ENCODE results near the gene RNF144B. TPM values are rescaled to one million over a fixed set of nuclear protein-coding genes. Genes with fewer than 3 reads are reported as not detected.

RNF144B gene
- total and polyA plus RNA-seq, 10 donors = 6.5 to 82.5 (median 45.3) TPM

- Histone ChIP-seq H3K27ac (peak overlapping the region in 2 of 8 donors; percentile 1 to 56), H3K27me3 (replicated peaks in 1 of 7) (no peaks in the 10 kb centered on the region), H3K4me3 (no peak overlapping the region), H3K36me3 (no peaks in the 10 kb centered on the region), H3K4me1 (peaks cover 0 to 26% (median 14%) of the 10 kb centered on the region in 6 donors), H3K9me3 (no peaks in the 10 kb centered on the region)
- DNase-seq = no peak
- WGBS, 5 donors = 46 to 56% (median 48%) methylated on average over 2 of the region's 2 CpGs
- TF ChIP-seq CTCF (IDR thresholded peaks at IDR 0.05 in 8 of 11, conservative IDR thresholded peaks at IDR 0.05 in 3 of 11) = no peak
- TF ChIP-seq POLR2A (IDR thresholded peaks at IDR 0.05) = no peak
- no peak for TF ChIP-seq POLR2AphosphoS5 (IDR thresholded peaks at IDR 0.05)
- intact Hi-C loops (cut with DNase I; ENCODE audit: low total_unique reads) = no loop called here
These were observed 90.3 kb downstream of the RNF144B start for GRCh38 chr6:18477301-18477941.

GRCh38 chr6:18478610-18479009, 91.5 kb downstream of the RNF144B start:
- no peak for DNase-seq
- WGBS, 5 donors = 72 to 92% (median 90%) methylated on average over 1 of the region's 1 CpG
- Histone ChIP-seq H3K27me3 (replicated peaks in 1 of 7) (no peaks in the 10 kb centered on the region), H3K9me3 (no peaks in the 10 kb centered on the region), H3K4me1 (peaks cover 0 to 25% (median 14%) of the 10 kb centered on the region in 6 donors), H3K36me3 (no peaks in the 10 kb centered on the region), H3K27ac (no peak overlapping the region), H3K4me3 (no peak overlapping the region)
- intact Hi-C loops (cut with DNase I; ENCODE audit: low total_unique reads) = no loop called here
- TF ChIP-seq POLR2AphosphoS5 (IDR thresholded peaks at IDR 0.05) (no peak), CTCF (IDR thresholded peaks at IDR 0.05 in 8 of 11, conservative IDR thresholded peaks at IDR 0.05 in 3 of 11) (no peak), POLR2A (IDR thresholded peaks at IDR 0.05) (no peak)

- Histone ChIP-seq H3K27me3 (replicated peaks in 1 of 7) (peaks cover 0 to 4% (median 0%) of the 10 kb centered on the region in 7 donors), H3K4me3 (no peak overlapping the region), H3K36me3 (no peaks in the 10 kb centered on the region), H3K9me3 (no peaks in the 10 kb centered on the region), H3K27ac (no peak overlapping the region), H3K4me1 (peaks cover 0 to 19% (median 12%) of the 10 kb centered on the region in 6 donors)
- intact Hi-C loops (cut with DNase I; ENCODE audit: low total_unique reads) = no loop called here
- TF ChIP-seq POLR2AphosphoS5 (IDR thresholded peaks at IDR 0.05) = no peak
- no peak for TF ChIP-seq POLR2A (IDR thresholded peaks at IDR 0.05)
- TF ChIP-seq CTCF (IDR thresholded peaks at IDR 0.05 in 8 of 11, conservative IDR thresholded peaks at IDR 0.05 in 3 of 11) = no peak
- WGBS, 5 donors = 55 to 80% (median 66%) methylated on average over 3 of the region's 3 CpGs
- DNase-seq = no peak
These were observed 94.7 kb downstream of the RNF144B start for GRCh38 chr6:18481870-18482269.

- TF ChIP-seq POLR2AphosphoS5 (IDR thresholded peaks at IDR 0.05) (no peak), POLR2A (IDR thresholded peaks at IDR 0.05) (no peak), CTCF (IDR thresholded peaks at IDR 0.05 in 8 of 11, conservative IDR thresholded peaks at IDR 0.05 in 3 of 11) (no peak)
- WGBS, 5 donors = 34 to 41% (median 41%) methylated on average over 3 of the region's 3 CpGs
- no peaks in the 10 kb centered on the region for H3K9me3 ChIP-seq
- no peaks in the 10 kb centered on the region for H3K36me3 ChIP-seq
- DNase-seq = no peak
- peaks cover 0 to 4% (median 0%) of the 10 kb centered on the region in 7 donors for H3K27me3 ChIP-seq (replicated peaks in 1 of 7)
- no peaks in the 10 kb centered on the region for H3K4me1 ChIP-seq
- H3K27ac ChIP-seq = no peak overlapping the region
- no peak overlapping the region for H3K4me3 ChIP-seq
- intact Hi-C loops (cut with DNase I; ENCODE audit: low total_unique reads) = no loop called here
These were observed 98.7 kb downstream of the RNF144B start for GRCh38 chr6:18485660-18486435.

Measured in spleen (tissue), 11 donors.